HG03565 (cell line): ENCODE results near the gene ELAVL1.
"Not testable (repeated sequence)": the region's sequence is repeated elsewhere in the genome, so short reads cannot be mapped to it uniquely, and the experiment has no call there.

ENCODE experiments used
- ATAC-seq: cut with Tn5 transposase; IDR thresholded peaks from one replicate; pipeline ENCODE4 v1.9.1; 2021; ENCODE audit warnings: mild to moderate bottlenecking, moderate library complexity; ENCODE audit not compliant: unreplicated experiment

The ELAVL1 gene

DNA sequence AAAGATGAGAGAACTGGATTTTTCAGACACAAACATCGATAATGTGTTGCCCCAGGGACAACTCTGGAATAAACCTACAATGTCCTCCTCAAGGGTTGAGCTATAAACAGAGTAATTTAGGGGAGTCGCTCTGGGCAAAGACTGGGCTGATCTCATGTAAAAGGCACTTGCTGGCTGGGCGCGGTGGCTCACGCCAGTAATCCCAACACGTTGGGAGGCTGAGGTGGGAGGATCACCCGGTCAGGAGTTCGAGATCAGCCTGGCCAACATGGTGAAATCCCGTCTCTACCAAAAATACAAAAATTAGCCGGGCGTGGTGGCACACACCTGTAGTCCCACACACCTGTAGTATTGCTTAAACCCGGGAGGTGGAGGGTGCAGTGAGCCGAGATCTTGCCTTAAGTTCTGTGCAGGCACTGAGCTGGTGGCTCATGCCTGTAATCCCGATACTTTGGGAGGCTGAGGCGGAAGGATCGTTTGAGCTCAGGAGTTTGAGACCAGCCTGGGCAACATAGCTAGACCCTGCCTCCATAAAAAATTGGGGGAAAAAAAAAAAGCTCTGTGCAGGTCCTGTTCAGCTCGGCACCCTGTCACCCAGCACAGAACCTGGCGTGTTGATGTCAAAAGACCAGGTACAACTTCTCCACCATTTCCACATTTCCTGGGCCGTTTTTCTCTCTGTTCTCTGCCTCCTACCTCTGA lies 63.4 kb downstream of the ELAVL1 start:
- no peak for ATAC-seq

DNA sequence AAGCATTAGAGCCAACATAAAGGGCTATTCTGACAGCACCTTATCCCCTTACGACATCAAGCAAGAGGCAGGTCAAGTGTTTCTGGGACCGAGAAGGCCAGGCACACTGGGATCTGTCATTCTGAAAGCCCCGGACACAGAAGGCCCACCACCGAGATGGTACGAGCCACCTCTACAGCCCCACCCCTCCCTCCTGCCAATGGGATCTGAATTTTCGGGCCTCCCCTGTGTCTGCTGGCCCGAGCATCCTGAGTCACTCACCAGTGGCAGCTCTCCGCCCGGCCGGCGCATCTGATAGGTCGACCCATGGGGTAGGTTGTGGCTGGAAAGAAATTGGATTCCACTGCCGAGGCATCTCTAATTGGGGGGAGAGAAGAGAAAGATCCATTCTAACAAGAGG lies 64.6 kb downstream of the ELAVL1 start:
- no peak for ATAC-seq

DNA sequence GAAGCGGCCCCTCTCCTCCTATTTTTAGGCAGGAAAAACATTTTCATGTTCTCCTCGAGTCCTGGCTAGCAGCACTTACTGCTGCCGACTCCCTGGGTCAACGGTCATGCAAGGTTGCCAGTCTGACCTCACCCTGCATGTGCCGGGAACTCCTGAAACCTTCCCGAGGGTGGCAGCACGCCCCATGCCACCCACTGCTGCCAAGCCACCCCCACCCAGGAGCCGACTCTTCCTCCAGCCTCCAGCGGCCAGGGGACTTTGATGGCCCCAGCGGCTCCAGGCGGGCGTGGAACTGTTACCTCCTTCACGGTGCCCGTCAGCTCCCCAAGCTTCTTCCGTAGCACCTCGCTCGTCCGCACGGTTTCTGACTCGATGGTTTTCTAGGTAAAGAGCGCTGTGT lies 70.7 kb downstream of the ELAVL1 start:
- ATAC-seq, result no peak

DNA sequence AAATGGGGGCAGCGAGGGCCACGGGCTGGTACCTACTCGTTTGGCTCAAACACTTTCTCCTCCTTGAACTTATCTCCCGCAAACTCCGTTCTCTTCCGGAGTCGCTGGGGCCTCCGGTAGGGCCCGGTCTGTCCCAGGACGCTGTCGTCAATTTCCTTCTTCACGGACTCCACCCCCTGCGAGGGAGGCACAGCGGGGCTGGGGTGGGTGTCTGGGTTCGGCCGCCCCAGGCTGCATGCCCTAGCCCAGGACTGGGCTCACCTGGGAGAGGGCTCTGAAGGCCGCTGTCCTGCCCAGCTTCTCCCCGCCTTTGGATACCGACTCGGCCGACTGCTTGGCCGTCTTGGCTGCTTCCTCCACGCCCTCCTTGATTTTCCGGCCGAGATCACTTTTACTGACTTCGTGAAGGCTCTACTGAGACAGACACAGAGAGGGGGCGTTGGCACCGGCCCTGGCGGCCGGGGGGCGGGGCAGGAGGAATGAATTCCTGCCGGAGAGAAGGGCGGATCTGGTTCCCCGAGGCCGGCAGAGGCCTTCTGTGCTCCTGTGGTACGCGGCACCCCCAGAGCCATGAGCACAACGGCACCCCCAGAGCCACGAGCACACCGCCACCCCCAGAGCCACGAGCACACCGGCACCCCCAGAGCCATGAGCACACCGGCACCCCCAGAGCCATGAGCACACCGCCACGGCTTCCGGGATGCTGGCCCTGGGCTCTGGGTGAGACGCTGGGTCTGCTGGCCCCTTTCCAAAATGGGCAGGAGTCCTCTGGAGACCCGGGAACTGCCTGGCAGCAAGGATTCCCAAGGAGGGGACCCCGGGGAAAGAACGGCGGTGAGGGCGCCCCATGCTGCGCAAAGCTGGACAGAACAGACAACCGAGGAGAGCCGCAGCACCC lies 71.4 kb downstream of the ELAVL1 start:
- no peak for ATAC-seq

DNA sequence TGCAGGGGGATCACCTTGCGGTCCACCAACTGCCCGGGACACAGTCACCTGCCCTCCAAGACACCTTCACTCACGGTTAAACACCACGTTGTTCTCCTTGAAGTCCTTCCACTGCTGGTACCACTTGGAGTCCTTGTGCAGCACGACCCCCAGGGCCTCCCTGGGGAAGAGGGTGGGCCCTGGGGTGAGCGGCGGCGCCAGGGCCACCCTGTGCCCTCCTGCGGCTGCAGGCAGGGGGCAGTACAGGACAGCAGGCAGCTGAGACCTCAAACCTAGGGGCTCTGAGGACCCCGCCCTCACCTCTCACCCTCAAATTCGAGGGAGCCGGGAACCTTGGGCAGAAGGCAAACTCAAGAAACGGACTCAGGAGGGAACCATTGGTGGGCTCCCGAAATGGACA lies 72.0 kb downstream of the ELAVL1 start:
- no peak for ATAC-seq

DNA sequence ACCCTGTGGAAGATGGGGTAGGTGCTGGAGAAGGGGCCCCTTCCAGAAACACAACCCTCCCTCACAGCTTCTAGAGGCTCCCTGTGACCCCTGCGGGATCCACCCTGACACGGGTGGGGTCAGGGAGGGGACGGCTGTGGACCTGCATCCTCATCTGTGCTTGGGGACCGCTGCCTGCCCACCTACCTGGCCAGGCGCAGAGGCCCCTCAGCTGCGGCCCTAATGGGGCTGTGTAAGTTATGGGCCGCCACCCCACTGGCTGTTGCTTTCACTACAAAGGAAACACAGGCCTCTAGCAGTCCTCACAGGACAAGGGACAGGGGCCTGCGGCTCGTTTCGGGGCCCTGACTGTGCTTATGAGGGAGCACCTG lies 72.5 kb downstream of the ELAVL1 start:
- no peak for ATAC-seq

DNA sequence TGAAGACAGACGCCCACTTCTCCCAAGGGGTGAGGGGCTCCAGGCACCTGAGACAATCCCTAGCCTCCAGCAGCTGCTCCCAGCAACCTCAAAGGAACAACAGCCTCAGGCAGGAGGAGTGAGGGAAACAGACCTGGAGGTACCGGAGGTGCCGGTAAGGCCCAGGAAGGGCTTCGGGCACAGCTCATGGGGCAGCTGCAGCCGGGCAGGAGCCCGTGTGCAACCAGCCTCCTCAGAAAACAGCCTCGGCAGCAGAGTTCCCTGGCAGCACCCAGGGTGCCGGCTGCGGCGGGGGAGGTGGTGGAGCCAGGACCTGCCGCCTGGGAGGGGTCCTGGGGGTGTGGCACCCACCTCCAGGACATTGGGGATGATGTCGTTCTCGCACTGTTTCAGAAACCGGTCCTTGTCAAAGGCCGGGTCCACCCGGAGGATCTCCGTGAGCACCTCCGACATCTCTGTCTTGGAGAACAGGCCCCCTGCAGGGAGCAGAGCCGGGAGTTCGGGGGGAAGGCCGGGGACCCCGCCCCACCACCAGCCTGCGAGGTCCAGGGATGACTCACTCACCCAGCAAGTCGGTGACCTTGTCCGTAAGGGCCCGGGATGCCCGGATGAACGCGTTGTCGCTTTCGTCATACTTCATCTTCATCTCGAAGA lies 73.0 kb downstream of the ELAVL1 start:
- no peak for ATAC-seq

DNA sequence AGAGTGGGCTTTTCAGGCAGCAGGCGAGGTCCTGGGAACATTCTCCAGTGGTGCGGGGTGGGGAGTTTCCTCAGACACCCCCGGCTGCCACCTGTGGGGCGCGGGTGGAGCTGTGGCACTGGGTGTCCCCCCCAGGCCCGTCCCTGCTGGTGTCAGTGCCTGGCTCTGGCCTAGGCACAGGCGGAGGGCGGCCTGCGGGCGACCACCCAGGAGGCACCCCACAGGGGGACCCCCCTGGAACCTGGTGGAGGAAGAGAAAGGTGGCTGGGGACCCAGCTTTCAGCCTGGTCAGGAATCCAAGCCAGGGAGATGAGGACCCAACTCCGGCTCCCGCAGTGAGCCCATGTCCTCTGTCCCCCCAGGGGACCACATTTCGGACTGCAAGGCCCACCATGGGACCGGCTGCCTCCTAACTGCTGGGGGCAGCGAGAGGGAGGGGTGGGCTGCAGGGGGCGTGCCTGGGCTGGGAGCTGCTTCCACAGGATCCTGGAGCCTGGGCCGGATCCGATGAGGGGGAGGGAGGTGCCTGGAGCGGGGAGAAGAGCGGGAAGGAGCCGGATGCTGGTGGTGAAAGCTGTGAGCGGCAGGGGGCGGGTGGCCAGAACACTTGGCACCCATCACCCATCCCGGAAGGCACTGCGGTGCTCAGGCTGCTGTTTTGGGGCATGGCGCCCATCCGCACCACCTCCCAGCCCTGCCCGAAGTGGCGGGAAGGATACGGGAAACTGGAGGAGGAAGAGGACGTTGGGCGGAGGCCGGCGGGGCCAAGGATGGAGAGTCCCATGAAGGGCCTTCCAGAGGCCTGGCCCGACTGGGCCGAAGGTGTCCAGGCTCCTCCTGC lies 74.0 kb downstream of the ELAVL1 start:
- ATAC-seq, result no peak

DNA sequence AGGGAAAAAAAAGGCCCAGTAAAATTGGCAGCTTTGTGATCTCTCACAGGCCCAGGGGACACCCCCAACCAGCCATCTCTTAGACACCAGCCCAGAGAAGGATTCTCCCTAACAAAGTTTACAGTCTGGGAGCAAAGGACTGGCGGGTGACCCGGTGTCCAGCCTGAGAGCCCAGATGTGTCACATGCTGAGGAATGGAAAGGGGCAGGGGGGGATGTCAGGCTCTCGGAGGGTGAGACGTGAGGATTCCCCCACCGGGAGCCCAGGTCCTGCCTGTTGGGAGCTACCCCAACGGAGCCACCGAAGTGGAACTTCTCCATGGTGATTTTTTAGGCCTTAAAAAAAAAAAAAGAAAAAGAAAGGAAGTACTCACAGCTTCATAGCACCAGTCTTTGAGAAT lies 74.7 kb downstream of the ELAVL1 start:
- ATAC-seq, result no peak

DNA sequence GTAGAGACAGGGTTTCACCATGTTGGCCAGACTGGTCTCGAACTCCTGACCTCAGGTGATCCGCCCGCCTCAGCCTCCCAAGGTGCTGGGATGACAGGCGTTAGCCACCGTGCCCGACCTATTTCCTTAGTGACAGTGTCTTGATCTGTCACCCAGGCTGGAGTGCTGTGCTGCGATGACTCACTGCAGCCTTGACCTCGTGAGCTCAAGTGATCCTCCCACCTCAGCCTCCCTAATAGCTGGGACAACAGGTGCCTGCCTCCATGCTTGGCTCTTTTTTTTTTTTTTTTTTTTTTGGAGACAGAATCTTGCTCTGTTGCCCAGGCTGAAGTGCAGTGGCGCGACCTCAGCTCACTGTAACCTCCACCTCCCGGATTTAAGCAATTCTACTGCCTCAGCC lies 75.4 kb downstream of the ELAVL1 start:
- not testable (repeated sequence) for ATAC-seq

DNA sequence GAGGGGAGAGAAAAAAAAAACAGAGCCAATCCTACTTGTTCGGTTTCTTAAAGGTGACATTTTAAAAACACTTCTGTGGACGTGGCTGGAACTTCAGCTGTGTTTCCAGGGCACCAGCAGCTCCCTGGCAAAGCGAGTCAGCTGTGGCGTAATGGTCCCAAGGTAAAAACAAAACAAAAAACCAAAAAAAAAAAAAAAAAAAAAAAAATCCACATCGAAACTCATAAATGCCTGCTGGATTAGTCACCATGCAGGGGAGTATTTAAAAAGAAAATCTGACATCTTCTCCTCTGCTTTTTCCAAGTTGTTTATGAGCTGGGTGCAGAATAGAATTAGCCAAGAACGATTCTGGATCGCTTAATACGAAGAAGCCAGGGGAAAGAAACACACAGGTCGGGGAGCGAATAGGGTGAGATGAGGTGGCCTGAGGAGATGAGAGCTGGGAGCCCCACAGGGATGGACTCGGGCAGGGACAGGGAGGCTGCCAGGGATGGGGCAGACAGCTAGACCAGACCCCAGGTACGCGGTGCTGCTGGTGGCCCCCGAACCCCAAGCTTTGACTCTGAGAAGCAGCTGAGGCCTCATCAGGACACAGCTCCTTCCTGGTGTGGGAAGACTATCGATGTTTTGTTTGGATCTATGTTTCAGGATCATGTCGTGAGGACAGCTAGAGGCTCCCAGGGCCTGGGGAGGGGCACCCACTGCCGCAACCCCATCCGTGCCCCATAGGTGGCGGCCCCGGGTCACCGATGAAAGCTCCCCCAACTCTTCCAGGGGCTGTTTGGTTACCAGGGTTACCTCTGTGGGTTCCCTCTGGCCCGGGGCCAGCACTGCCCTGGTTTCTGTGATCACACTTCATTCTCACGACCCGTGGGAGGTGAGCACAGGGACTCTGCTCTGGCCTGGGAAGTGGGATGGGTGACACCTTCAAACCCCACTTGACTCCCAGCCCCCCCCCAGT lies 76.4 kb downstream of the ELAVL1 start:
- no peak for ATAC-seq

DNA sequence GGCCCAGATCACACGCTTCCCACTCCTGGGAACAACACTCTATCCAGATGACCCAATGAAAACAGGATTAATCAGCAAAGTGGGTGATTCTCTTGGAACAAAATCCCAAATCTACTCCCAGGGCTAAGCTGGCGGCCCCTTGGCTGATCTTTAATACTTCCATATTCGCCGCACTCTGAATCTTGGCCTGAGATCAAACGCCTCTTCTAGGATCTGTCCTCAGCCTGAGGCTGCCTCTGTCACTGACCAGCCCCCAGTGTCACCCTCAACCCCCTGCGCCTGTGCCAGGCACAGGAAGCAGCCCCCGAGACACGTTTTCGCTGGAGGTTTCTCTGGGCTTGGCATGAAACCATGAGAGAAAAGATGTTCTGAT lies 77.1 kb downstream of the ELAVL1 start:
- ATAC-seq, result no peak

DNA sequence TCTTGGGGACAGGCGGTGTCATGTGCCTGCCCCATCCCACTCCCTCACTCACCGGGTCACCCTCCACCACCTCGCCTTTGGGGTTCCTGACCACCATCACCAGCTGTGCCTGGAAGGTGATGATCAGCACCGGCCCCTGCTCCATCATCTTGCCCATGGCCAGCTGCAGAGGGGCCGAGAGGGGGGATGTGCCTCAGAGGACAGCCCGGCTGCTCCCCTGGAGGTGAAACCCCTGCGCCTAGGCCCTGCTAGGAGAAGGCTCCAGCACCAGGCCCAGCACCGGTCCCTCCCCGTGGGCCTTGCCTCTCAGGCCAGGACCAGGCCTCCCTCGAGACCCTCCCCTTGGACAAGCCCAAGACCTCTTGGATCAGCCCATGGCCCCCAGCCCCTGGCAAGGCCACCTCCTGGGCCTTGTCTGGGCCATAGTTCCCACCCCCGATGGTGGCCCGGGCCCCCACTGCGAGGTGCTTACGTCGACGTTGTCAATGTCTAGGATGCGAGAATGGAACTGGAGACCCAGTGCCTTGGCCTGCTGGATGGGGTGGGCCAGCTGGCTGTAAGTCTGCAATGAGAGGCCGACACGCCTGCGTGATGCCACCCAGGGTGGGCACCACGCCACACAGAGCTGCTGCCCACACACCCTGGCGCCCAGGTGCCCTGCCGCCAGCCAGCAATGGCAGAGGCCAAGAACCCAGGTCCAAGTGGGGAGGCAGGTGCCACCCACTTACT lies 77.7 kb downstream of the ELAVL1 start:
- ATAC-seq, result no peak

DNA sequence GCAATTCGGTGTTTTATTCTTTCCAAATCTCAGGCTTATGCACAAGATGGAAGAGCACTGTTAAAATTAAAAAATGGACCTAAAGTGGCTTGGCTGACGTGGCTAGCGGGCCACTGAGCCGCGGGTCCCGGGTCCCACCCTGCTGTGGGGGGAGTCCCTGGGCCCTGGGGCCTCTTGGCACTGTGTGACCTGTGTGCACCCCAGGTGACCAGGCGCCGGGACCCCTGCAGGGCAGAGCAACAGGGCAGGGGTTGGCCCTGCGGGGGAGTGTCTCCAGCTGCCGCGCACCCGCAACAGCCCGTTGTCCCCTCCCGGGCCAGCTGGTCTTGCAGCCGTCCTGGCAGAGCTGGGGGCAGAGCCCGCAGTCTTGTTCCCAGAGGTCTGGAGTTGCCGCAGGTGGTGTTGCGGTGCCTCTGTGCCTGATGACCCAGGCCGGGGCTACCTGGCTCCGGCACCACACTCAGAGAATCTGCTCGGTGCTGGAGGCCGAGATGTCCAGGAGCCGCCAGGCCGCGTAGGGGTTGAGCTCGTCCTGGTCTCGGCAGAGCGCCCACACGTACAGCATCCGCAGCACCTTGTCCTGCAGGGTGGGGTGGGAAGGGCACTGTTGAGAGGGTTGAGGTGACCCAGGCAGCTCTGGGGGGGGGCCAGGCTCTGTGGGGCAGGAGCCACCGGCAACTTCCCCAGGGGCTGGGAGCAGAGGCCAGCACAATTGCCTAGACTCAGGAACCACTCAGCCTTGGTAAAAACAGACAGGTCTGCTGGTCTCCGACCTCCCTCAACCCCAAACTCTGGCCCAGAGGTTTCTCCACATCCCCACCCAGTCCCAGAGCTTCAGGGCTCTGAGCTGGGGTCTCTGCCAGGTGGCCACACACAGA lies 78.5 kb downstream of the ELAVL1 start:
- no peak for ATAC-seq

DNA sequence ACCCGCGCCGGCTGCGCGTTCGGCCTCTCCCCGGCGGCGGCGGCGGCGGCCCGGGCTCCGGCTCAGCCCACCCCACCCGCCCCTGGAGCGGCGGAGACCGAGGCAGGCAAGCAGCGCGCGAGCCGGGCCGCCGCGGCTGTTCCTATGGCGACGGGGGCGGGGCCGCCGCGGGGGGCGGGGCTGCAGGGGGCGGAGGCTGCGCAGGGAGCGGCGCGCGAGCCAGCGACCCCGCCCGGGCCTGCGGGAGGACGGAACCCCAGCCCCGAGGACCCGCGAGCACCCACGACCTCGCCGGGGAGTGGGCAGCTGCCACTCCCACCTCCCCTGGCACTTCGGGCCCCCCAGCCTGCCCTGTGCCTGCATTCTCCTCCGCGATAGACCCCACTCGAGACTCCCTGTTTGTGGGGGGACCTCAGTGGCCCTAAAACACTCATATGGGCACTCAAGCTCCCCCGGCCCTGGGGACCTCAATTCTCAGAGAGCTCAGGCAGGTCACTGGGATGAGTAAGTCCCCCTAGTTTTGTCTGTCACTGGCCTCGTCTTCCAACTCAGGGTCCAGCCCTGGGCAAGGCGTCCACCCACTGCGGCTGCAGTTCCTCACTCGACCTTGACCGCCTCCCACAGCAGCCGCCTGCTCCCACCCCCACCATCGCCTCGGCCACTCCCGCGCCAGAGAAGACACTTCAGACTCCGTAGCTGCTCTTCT lies 79.3 kb downstream of the ELAVL1 start, which contains the start of gene CTXN1:
TSS of gene CTXN1 (minus strand) at position 115 of the 706 bp plus-strand sequence. CDS start 597 bp downstream, outside the sequence.
- no peak for ATAC-seq

DNA sequence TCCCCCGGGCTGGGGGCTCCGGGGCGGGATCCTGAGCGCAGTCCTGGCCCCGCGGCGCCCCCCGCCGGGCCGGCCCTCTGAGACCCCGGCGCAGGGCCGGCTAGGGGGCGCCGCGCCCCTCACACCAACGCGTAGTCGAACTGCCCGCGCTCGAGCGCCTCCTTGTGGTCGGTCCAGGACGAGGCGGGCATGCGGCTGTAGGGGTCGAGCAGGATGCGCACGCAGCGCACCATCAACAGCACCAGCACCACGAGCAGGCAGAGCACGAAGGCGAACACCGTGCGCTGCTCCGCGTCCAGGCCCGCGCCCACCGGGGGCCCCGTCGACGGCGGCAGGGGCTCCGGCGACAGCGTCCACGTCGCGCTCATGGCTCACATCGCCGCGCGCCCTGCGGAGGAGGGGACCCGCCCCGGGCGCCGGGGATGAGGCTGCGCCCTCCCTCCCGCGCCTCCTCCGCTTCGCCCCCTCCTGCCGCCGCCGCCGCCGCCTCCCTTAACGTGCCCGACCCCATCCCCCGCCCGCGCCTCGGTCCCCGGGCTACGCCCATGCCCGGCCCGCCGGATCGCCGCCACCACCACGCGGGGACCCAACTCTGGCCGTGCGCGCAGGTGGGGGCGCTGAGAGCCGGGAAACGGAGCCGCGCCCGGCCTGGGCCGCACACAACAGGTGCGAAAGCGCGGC lies 80.1 kb downstream of the ELAVL1 start:
- ATAC-seq, result no peak

DNA sequence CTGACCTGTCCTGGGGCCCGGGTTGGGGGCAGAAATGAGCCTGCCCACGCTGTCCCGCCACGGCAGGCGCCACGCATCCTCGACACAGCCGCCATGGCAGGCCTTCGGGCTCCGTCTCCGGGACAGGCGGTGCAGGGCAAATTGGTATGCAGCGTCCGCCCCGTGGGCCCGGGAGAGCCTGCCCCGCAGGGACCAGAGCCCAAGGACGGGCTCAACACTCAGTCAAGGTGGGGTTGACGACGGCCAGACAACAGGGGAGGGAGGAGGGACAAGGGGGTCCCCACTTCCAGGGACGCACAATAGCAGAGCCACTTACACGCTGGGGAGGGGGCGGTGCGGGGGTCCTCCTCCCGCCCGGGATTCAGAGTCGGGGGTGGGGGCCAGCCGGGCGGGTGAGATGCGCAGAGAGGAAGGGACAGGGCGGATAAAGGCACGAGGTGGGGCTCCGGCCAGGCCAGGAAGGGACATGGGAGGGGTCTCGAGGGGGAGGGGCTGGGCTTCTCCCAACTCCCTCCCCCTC lies 80.7 kb downstream of the ELAVL1 start:
- ATAC-seq, result no peak
